Tibial nerve (tissue), 4 donors: ENCODE data around the gene RBFOX1.

Experiments used
- CTCF ChIP-seq, 5 experiments: fragments of 200-600 bp in 3 of 5; fragments of 450-650 bp in 2 of 5; sonication (generic) in 3 of 5; IDR thresholded peaks; one replicate each; pipeline ENCODE4 v1.5.1; 2016 to 2019; ENCODE audit warnings: antibody characterized with exemption in 5 of 5, mild to moderate bottlenecking in 3 of 5, moderate library complexity in 2 of 5
- EP300 ChIP-seq, 2 donors: sonication (generic); formaldehyde crosslinking; IDR thresholded peaks; one replicate each; pipeline ENCODE4 v1.6.1; 2017; ENCODE audit warnings: antibody characterized with exemption in 2 of 2, mild to moderate bottlenecking in 1 of 2

GRCh38 chr16:7366993-7367880, 34.6 kb downstream of the RBFOX1 start:
- TF ChIP-seq CTCF (IDR thresholded peaks at IDR 0.05) (no peak), EP300 (IDR thresholded peaks at IDR 0.05) (no peak)
